ENCODE measurements around the gene MRTO4.

- TF ChIP-seq CTCF (IDR thresholded peaks at IDR 0.05 in 2 of 3, conservative IDR thresholded peaks at IDR 0.05 in 1 of 3; ENCODE audit: borderline replicate concordance in 1 of 3, insufficient read depth in 1 of 3, low read depth in 2 of 3, low read length in 2 of 3) = no peak
- no peak for TF ChIP-seq EZH2 (IDR thresholded peaks at IDR 0.05)
- no peak for TF ChIP-seq TCF7L2 (IDR thresholded peaks at IDR 0.05; ENCODE audit: borderline replicate concordance, extremely low read depth, insufficient read depth, insufficient read length)
- TF ChIP-seq REST (IDR thresholded peaks at IDR 0.05; ENCODE audit: low read depth) = no peak
- no peak for TF ChIP-seq CEBPB (IDR thresholded peaks at IDR 0.05; ENCODE audit: low read depth)
- no peak for TF ChIP-seq YY1 (IDR thresholded peaks at IDR 0.05; ENCODE audit: extremely low read depth, insufficient replicate concordance, low read depth, low read length)
- no peak for TF ChIP-seq POLR2A (IDR thresholded peaks at IDR 0.05; ENCODE audit: borderline replicate concordance, extremely low read depth, insufficient read depth, insufficient read length)
- TF ChIP-seq RAD21 (IDR thresholded peaks at IDR 0.05; ENCODE audit: low read depth) = no peak
- TF ChIP-seq SP1 (IDR thresholded peaks at IDR 0.05; ENCODE audit: low read depth) = no peak
- no peak for TF ChIP-seq EZH2phosphoT487 (IDR thresholded peaks at IDR 0.05; ENCODE audit: borderline replicate concordance)
- TF ChIP-seq ZNF274 (IDR thresholded peaks at IDR 0.05; ENCODE audit: low read depth, low read length) = no peak
- no peak for TF ChIP-seq EGR1 (IDR thresholded peaks at IDR 0.05; ENCODE audit: low read depth)
- TF ChIP-seq POLR2AphosphoS5 (IDR thresholded peaks at IDR 0.05; ENCODE audit: low read depth, low read length) = no peak
- no peak for TF ChIP-seq MAX (IDR thresholded peaks at IDR 0.05)
These were observed 46.2 kb upstream of the MRTO4 start for GRCh38 chr1:19205403-19205802.
